D721Med (cell line): Measurements from ENCODE around the gene ADIPOR2.
A peak's percentile ranks its signal among the peaks of the same experiment; 100 is the strongest.
"Not testable (repeated sequence)": the region's sequence is repeated elsewhere in the genome, so short reads cannot be mapped to it uniquely, and the experiment has no call there.

Experiments used
- DNase-seq: peaks from one replicate; pipeline ENCODE4 v3.0.0; 2011; ENCODE audit warnings: low spot score; ENCODE audit not compliant: insufficient read length
- FAIRE-seq: peaks from 2 replicates; lab custom pipeline; 2011; peaks lifted over from hg19 to GRCh38; lab: Jason Lieb, UNC
- CTCF ChIP-seq: IDR thresholded peaks from 2 replicates; pipeline ENCODE4 v1.5.1; 2012; ENCODE audit warnings: mild to moderate bottlenecking, control low read depth; ENCODE audit not compliant: insufficient read depth; ENCODE audit errors: missing control alignments

Gene ADIPOR2

DNA sequence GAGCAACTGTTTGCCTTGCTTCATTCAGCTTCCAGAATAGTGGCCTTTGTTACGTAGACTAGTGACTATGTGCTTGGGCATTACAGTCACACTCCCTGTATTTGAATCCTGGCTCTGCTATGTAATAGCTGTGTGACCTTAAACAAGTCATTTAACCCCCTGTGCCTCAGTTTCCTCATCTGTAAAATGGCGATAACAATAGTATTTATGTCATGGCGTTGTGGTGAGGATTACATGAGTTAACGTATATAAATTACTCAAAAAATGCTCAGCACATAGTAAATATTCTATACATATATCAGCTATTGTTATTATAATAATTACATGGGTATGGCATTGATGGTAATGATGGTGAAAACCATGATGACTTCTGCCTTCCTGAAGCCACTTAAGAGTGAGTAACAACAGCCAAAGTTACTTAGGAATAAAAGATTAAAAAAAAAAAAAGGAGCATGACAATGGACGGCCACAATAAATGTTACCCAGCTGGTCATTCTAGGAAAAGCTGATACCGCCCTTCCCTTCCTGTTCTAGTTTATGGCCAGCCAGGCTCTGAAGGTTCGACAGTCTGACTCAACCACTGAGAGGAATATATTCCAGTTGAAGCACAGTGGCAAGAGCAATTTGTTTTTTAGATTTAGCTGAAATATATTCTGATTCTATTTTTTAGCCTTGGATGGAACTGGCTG lies 9.9 kb upstream of the ADIPOR2 start:
- FAIRE-seq (no peak), DNase-seq (no peak)
- TF ChIP-seq CTCF: no peak

DNA sequence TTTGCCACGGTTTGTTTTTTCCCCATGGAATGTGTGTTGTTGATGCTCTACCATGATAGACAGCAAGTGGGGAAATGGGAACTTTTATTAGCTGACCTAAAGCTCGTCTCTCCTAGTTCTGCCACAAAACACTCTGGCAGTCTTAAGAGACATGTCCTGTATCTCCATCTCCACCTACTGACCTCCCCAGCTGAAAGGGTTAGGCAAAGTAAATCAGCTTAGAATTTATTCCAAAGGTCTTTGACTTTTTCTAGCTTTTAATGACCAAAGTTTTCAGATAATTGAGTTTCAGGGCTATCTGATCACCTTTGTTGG lies 9.4 kb upstream of the ADIPOR2 start:
- no peak for TF ChIP-seq CTCF
- DNase-seq (no peak), FAIRE-seq (no peak)

- FAIRE-seq: no peak
- DNase-seq: no peak
- TF ChIP-seq CTCF: no peak
Measured at GRCh38 chr12:1688086-1688710, 2.7 kb upstream of the ADIPOR2 start.

DNA sequence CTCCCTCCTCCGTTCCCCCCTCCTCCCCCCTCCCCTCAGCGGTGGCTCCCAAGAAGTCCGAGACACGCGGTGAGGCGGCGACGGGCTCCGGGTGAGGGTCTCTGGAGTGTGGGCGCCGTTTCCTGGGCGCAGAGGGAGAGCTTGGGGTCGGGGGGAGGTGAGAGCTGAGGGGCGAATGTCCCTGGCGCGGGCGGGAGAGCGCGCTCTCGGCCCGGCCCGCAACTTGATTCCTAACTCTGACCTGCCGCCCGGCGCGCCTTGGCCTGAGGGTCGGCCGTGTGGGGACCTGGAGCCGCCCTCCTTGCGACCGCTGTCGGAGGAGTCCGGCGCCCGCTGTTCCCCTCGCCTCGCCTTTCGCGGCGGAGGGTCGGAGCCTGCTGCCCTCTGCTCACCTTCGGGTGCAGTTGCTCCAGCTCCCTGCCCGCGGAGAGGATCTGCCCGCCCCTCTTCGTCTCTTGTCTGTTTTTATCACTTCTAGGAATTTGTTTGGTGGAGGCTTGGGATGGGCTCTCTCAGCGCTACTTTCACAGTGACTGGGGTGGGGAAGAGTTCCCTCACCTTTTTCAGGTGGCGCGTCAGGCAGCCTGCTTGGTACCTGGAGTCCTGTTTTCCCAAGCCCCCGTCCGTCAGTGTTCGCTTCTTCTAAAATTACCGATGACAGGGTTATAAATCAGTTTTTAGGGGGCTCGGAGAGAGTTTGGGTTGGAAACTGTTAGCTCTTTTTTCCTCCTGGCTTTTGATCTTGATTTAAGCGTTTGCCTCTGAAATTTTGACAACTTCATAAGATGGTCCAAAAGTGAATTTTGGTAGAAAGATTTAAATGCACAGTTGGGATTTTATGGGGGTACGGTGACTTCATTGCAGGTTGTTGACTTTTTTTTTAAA lies 495 bp downstream of the ADIPOR2 start:
- TF ChIP-seq CTCF: no peak
- peak; percentile 31 for DNase-seq
- FAIRE-seq: no peak

GRCh38 chr12:1692226-1692625 lies 1.4 kb downstream of the ADIPOR2 start:
- no peak for TF ChIP-seq CTCF
- FAIRE-seq (no peak), DNase-seq (no peak)

DNA sequence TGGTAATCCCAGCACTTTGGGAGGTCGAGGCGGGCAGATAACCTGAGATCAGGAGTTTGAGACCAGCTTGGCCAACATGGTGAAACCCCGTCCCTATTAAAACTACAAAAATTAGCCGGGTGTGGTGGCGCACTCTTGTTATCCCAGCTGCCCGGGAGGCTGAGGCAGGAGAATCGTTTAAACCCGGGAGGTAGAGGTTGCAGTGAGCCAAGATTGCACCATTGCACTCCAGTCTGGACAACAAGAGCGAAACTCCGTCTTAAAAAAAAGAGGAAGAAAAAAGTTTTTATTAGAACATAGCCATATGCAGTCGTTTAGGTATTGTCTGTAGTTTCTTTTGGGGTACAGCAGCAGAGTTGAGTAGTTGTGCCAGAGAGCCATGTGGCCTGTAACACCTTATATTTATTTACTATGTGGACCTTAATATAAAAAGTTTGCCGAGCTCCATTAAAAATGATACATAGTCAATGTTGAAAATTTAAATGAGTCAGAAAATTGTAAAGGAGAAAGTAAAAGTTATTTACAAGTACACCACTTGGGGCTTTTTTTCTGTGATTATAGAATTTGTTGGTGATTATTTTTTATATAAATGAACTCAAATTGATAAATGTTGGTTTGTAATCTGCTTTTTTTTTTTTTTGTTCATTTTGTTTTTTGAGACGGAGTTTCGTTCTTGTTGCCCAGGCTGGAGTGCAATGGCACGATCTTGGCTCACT lies 2.2 kb downstream of the ADIPOR2 start:
- TF ChIP-seq CTCF: no peak
- DNase-seq (no peak), FAIRE-seq (no peak)

- not testable (repeated sequence) for FAIRE-seq, DNase-seq
Measured at GRCh38 chr12:1695097-1695496, 4.2 kb downstream of the ADIPOR2 start.
